Measurements from ENCODE around the gene CHCHD6.

The CHCHD6 gene

GRCh38 chr3:127008236-127008635 lies 304.2 kb downstream of the CHCHD6 start:
- no peak for TF ChIP-seq CTCF (IDR thresholded peaks at IDR 0.05; ENCODE audit: insufficient read depth, low read depth, low read length, missing control alignments)
- H3K4me3 ChIP-seq (ENCODE audit: low read length), result no peak overlapping the region
- no peak for DNase-seq (ENCODE audit: low read depth)

- DNase-seq (ENCODE audit: low read depth), result no peak
- no peak overlapping the region for H3K4me3 ChIP-seq (ENCODE audit: low read length)
- TF ChIP-seq CTCF (IDR thresholded peaks at IDR 0.05; ENCODE audit: insufficient read depth, low read depth, low read length, missing control alignments), result no peak
These were observed 305.5 kb downstream of the CHCHD6 start for GRCh38 chr3:127009531-127009930.

Measured in epithelial cell of esophagus (primary cell).